GM21529 (cell line): Measurements from ENCODE around the gene MOB3B.
"Not testable (repeated sequence)": the region's sequence is repeated elsewhere in the genome, so short reads cannot be mapped to it uniquely, and the experiment has no call there.

Source experiments
- ATAC-seq: cut with Tn5 transposase; IDR thresholded peaks from one replicate; pipeline ENCODE4 v1.9.1; 2021; ENCODE audit not compliant: unreplicated experiment

MOB3B gene

DNA sequence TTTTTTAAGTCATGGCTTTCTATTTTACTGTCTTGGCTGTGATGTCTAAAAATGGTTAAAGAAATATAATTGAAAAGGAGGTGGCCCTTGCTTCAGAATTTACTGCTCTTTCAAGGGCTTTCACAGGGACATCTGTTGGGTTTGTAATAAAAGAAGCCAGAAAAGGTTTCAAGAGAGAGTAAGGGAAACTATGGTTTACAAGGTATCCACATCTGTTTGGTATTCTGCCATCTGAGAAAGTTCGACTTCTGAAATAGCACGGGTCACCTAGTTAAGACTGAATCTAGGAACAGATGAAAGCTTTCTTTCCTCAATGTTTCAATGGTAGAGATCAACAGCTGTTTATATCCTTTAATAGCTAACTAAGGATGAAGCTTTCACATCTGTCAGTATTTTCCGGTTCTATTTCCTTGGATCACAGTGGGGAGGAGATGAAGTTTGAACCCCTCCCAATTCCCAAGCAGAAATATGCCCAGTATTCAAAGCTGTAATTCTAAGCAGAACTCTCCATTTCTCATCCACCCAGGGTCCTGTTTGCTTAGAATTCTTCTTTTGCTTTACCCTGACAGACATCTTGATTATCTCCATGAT lies 78.3 kb downstream of the MOB3B start:
- ATAC-seq, result peak; percentile 72

- no peak for ATAC-seq
Measured at GRCh38 chr9:27450752-27451151, 78.9 kb downstream of the MOB3B start.

- not testable (repeated sequence) for ATAC-seq
Measured at GRCh38 chr9:27448356-27448755, 81.3 kb downstream of the MOB3B start.

DNA sequence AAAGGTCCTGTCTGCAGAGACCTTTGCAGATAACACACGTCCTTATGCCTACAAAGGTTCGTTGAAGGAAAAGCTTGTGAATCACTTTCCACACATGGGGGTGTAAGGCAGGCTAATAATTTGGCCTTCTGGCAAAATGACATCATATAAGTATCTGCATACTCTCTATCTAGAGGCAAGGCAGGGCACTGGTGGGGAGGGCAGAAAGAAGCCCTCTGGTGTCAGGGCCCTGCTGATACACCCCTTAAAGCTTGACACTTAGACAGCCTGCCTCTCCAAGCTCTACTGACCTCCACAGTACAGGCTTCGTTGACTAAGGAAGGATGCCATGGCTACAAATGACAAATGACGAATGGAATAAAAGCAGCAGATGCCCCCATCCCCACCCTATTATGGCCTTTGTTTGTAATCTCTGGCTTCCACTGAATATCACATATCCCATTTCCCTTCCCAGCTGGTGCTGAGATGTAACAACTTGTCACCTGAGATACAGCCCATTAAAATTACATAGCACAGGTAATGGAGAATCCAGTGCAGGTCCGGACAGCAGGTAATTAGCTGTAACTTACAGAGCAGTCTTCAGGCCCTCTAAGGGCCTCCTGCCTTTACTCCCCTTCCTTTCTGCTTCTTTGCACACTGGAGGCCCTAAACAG lies 82.5 kb downstream of the MOB3B start:
- ATAC-seq, result no peak

DNA sequence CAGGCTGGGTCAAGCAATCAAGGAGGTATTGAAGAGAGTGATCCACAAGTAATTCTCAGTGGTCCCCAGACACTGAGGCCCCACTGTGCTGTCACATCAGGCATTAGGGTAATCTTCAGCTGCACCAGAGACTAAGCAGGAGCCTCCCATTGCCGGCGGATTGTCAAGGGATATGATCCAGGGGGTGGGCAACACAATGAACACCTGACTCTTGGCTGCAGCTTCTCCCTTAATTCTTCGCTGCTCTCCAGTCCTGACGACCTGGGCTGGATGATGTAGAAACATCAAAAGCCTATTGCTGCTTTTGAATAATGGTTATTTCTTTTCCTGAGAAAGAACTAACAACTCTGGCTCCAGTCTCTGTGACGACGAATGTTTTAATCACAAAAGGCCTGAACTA lies 83.9 kb downstream of the MOB3B start:
- ATAC-seq, result no peak

GRCh38 chr9:27445057-27445595 lies 84.5 kb downstream of the MOB3B start:
- no peak for ATAC-seq

GRCh38 chr9:27442464-27442863 lies 87.2 kb downstream of the MOB3B start:
- no peak for ATAC-seq

- peak; percentile 95 for ATAC-seq
Measured at GRCh38 chr9:27441741-27442070, 87.9 kb downstream of the MOB3B start.

- no peak for ATAC-seq
Measured at GRCh38 chr9:27440888-27441740, 88.5 kb downstream of the MOB3B start.

DNA sequence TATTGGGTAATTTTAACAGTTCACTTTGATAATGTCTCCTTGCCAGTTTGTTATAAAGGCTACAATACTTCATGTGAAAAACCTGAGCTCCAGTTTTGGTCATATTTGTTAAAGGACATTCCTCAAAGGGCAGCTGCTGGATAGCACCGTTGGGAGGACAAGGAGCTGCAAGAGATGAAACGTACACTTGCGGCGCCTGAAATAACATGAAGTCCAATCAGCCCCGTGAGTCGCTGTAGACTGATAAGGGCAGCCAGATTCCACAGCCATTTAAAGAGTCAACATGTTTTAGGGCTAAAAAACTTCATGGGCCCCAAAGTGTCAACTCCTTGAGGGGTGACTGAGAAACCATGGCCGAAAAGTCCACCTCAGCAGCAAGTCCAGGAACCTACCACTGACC lies 91.1 kb downstream of the MOB3B start:
- ATAC-seq, result no peak

GRCh38 chr9:27437652-27438373 lies 91.8 kb downstream of the MOB3B start:
- ATAC-seq, result no peak

DNA sequence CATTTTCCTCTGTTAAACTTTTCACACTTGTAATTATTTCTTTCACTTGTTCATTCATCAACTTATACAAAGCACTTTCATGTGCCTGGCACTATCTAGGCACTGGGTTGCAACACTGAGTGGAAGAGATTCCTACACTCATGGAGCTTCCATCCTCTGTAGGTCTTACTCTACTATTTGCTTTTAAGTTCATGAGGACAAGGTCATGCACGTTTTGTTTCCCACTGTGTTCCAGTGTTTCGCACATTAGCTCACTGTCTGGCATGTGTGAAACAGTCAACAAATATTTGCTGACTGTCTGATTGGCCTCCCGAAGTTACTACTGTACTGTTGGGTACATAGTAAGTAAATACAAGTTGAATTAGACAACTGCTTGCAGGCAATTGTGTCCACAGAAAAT lies 93.4 kb downstream of the MOB3B start:
- no peak for ATAC-seq

DNA sequence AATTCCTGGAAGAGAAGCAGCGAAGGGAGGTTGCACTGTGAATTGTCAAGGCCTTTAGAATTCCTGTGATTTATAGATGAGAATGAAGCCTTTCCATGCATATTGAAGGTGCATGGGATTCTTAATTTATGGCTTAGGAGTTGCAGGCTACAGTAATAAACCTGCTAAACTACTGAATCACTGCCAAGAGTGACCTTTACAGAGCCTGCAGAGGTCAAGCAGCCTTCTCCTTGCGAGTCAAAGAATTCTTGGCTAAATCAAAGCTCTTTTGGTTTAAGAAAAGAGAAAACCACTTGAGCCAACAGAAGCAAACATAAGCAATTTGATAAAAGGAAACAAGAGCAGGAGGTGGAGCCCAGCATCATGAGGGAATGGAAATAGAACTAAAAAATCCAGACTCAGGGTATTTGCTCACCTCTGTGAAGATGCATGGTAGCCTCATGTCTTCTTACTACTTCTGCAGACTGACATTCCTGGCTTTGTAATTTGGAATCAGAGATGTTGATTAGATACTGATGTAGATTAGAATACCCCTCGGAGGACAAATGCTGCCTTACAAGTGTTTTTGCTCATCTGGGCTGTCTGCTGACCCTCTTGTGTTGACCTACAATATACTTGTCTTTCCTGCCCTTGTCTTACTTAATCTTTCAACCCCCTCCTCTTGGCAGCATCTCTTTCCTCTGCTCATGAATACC lies 95.8 kb downstream of the MOB3B start:
- ATAC-seq, result no peak

- ATAC-seq, result no peak
Measured at GRCh38 chr9:27432308-27432707, 97.3 kb downstream of the MOB3B start.

GRCh38 chr9:27431543-27432147 lies 98.0 kb downstream of the MOB3B start:
- no peak for ATAC-seq

DNA sequence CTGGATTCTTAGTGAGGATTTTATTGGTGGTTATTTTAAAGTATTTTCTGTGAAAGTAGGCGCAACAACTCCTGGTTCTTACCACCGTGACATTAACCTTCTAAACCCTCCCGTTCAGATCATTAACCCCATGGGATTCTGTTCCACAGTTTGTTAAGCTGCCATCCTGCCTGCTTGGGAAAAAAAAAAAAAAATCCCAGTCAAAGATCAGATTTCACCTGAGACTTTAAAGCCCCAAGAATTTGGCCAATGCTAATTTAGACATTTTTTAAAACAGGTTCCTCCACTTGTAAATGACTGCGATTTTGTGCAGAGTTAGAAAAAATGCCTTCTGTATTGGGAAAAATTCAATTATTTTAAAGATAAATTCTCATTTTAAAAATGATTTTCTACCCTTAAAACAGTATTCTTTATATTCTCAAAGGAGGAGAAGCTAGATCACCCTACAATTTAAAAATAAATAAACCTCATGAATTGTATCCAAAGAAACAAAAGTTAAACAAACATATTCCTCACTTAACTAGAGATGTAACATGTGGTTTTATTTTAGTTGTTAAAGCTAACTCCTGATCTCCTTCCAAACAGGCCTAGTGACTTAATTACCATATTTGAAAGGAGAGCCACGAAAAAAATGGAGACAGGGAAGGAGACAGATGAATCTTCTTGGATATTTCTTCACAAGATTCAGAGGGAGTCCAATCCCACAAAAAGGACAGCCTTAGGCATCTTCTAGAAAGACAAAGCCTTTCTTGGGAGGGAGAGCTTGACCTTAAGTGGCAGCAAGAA lies 98.7 kb downstream of the MOB3B start:
- ATAC-seq, result no peak

DNA sequence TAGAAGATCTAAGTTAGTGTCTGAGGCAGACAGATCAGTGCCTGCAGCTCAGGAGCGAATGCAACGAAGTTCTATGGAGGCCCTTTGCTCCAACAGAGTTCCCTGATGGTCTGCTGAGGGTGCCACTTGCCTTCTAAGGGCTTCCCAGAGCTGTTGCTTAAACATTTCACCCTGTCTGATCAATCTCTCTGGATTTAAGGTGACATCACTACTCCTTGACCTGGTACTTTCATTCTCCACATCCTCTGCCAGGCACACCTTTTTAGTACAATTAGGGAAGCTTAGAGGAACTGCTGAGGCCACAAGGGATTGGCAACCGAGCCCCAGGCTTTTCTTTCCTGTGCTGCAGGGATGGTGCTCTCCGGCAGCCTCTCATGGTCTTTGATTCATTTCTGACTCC lies 99.7 kb downstream of the MOB3B start:
- ATAC-seq, result no peak

GRCh38 chr9:27429436-27429835 lies 100.2 kb downstream of the MOB3B start:
- no peak for ATAC-seq

DNA sequence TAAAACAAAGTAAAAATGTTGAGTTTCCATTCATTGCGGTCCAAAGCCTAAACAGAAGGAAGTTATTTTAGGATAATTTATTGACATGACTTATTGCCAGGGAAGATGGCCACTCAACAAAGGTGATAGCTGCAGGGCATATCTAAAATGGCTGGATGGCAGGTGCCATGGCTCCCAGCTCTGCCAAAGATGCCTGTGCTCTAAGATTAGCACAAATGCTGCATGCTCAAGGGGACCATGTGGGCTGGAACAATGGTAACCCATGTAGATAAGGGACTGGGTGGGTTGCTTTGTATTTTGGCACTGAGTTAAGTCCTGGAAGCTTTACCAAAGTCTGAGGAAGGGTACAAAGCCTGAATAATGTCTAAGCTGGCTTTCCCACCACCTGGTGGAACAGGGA lies 101.1 kb downstream of the MOB3B start:
- ATAC-seq, result no peak

DNA sequence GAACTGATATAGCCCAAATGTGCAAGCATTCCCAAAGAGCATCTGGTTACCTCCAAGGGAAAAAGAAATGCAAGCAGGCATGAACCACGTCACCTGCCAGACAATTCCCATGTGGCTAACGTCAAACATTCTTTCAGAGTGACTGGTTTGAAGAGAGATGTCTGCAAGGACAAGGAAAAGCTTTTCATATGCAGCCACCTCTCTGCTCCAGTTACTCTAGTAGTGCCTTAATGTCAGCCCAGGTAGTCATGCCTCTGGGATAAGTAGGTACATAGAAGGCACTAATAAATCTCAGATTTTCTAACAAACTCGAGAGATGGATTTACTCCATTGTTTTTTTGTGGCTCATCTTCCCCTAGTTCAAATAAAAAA lies 102.4 kb downstream of the MOB3B start:
- ATAC-seq, result no peak
